SK-N-MC (cell line): Measurements from ENCODE around the gene LRP3.

Experiments
- DNase-seq: peaks from one replicate; pipeline ENCODE4 v3.0.0-alpha.2; 2011; ENCODE audit warnings: low read depth, low spot score
- H3K27ac ChIP-seq: fragments of 200-600 bp; sonication (generic); 2 replicates; pipeline ENCODE4 v1.5.1; 2016; ENCODE audit warnings: mixed run types
- H3K36me3 ChIP-seq: fragments of 200-600 bp; sonication (generic); 2 replicates; pipeline ENCODE4 v1.6.1; 2017; ENCODE audit warnings: antibody characterized with exemption, low read length, mixed read lengths; ENCODE audit not compliant: insufficient read depth
- H3K4me3 ChIP-seq: fragments of 200-600 bp; sonication (generic); 2 replicates; pipeline ENCODE4 v1.5.1; 2016
- H3K9ac ChIP-seq: fragments of 200-600 bp; sonication (generic); 2 replicates; pipeline ENCODE4 v1.8.0; 2017; ENCODE audit warnings: mixed run types, mixed read lengths; ENCODE audit not compliant: insufficient read length
- H3K9me3 ChIP-seq: fragments of 200-600 bp; sonication (generic); 2 replicates; pipeline ENCODE4 v1.6.1; 2017; ENCODE audit warnings: low read depth, mild to moderate bottlenecking, antibody characterized with exemption, low read length, moderate library complexity, mixed read lengths
- EZH2 ChIP-seq: fragments of 200-600 bp; sonication (generic); IDR thresholded peaks from one replicate; pipeline ENCODE4 v1.6.1; 2017; ENCODE audit warnings: antibody characterized with exemption
- FOXP2 ChIP-seq: optimal IDR thresholded peaks from 2 replicates; pipeline ENCODE3; 2011; ENCODE audit warnings: mild to moderate bottlenecking, moderate library complexity; ENCODE audit not compliant: insufficient read depth; ENCODE audit errors: extremely low read length, control extremely low read depth
- POLR2AphosphoS5 ChIP-seq: IDR thresholded peaks from 2 replicates; pipeline ENCODE4 v1.6.1; 2012; ENCODE audit warnings: mild to moderate bottlenecking, low read depth, low read length, borderline replicate concordance

Gene LRP3

GRCh38 chr19:33174186-33174585 lies 19.9 kb upstream of the LRP3 start:
- Histone ChIP-seq H3K4me3 (no peak overlapping the region), H3K9me3 (no peaks in the 10 kb centered on the region)

GRCh38 chr19:33175156-33175782 lies 18.9 kb upstream of the LRP3 start:
- Histone ChIP-seq H3K9ac (no peak overlapping the region), H3K27ac (no peak overlapping the region), H3K36me3 (no peaks in the 10 kb centered on the region), H3K9me3 (no peaks in the 10 kb centered on the region), H3K4me3 (no peak overlapping the region; the same call in 1 of the 2 replicates)
- no peak for TF ChIP-seq FOXP2
- TF ChIP-seq POLR2AphosphoS5: no peak
- no peak for TF ChIP-seq EZH2
- DNase-seq: no peak

More at GRCh38 chr19:33174186-33174585, 19.9 kb upstream of the LRP3 start:
- no peaks in the 10 kb centered on the region for H3K36me3 ChIP-seq
- no peak overlapping the region for H3K9ac ChIP-seq
- no peak for DNase-seq
- TF ChIP-seq FOXP2: no peak
- no peak for TF ChIP-seq EZH2
- no peak for TF ChIP-seq POLR2AphosphoS5
- no peak overlapping the region for H3K27ac ChIP-seq

GRCh38 chr19:33175886-33176669 lies 18.1 kb upstream of the LRP3 start:
- no peaks in the 10 kb centered on the region for H3K36me3 ChIP-seq
- peak overlapping the region; percentile 88 for H3K4me3 ChIP-seq
- DNase-seq: no peak
- no peak for TF ChIP-seq EZH2
- TF ChIP-seq FOXP2: no peak
- TF ChIP-seq POLR2AphosphoS5: no peak
- H3K27ac ChIP-seq: peak overlapping the region; percentile 49; the same call in 1 of the 2 replicates
- H3K9me3 ChIP-seq: no peaks in the 10 kb centered on the region
- peak overlapping the region; percentile 97 for H3K9ac ChIP-seq

- Histone ChIP-seq H3K36me3 (no peaks in the 10 kb centered on the region), H3K9me3 (no peaks in the 10 kb centered on the region), H3K9ac (peak overlapping the region; percentile 97), H3K4me3 (peak overlapping the region; percentile 88), H3K27ac (peak overlapping the region; percentile 49; the same call in 1 of the 2 replicates)
- DNase-seq: peak; percentile 93
- TF ChIP-seq POLR2AphosphoS5 (peak; percentile 97), EZH2 (no peak), FOXP2 (peak; percentile 91)
Observed at GRCh38 chr19:33176670-33177416, 17.3 kb upstream of the LRP3 start.

GRCh38 chr19:33177417-33177979 lies 16.6 kb upstream of the LRP3 start:
- DNase-seq: peak; percentile 10
- H3K9me3 ChIP-seq: no peaks in the 10 kb centered on the region
- TF ChIP-seq FOXP2 (no peak), EZH2 (no peak), POLR2AphosphoS5 (no peak)
- H3K27ac ChIP-seq: no peak overlapping the region
- peak overlapping the region; percentile 88 for H3K4me3 ChIP-seq
- H3K9ac ChIP-seq: peak overlapping the region; percentile 37
- H3K36me3 ChIP-seq: no peaks in the 10 kb centered on the region

- no peak for DNase-seq
- Histone ChIP-seq H3K9me3 (no peaks in the 10 kb centered on the region), H3K36me3 (no peaks in the 10 kb centered on the region), H3K27ac (no peak overlapping the region), H3K4me3 (no peak overlapping the region), H3K9ac (no peak overlapping the region)
- TF ChIP-seq EZH2 (no peak), FOXP2 (no peak)
Observed at GRCh38 chr19:33186431-33187182, 7.5 kb upstream of the LRP3 start.

GRCh38 chr19:33187183-33187540 lies 7.0 kb upstream of the LRP3 start:
- Histone ChIP-seq H3K9me3 (no peaks in the 10 kb centered on the region), H3K36me3 (no peaks in the 10 kb centered on the region), H3K9ac (no peak overlapping the region), H3K4me3 (no peak overlapping the region), H3K27ac (no peak overlapping the region)
- no peak for TF ChIP-seq FOXP2
- no peak for TF ChIP-seq EZH2
- TF ChIP-seq POLR2AphosphoS5: no peak
- DNase-seq: no peak
